SH-SY5Y (cell line): ENCODE results near the gene FAP.

Experiments
- GATA2 ChIP-seq: IDR thresholded peaks from 2 replicates; pipeline ENCODE4 v1.6.1; 2011; ENCODE audit warnings: mild to moderate bottlenecking, low read depth, low read length
- GATA3 ChIP-seq: IDR thresholded peaks from 2 replicates; pipeline ENCODE4 v1.6.1; 2011; ENCODE audit warnings: low read depth, mild to moderate bottlenecking, low read length, moderate library complexity

DNA sequence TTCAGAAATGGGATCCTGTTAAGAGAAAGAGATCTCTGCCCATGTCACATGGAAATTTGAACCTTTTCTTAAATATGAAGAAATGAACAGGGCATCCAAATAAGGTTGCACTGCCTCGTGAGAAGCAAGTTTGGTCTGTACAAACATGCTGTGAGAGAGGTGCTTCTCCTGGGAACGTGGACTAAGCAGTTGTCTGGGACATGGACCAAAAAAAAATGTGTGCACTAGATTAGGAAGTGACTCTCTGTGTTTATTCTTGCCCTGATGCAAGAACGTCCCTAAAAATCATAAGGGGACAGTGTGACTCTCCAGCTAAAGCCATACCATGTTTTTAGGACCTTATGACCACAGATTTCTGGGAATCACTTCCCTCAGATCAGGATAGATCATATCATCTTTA is 67.5 kb downstream of the FAP start:
- no peak for TF ChIP-seq GATA2
- no peak for TF ChIP-seq GATA3
